ENCODE results near the gene ZBTB14.

The ZBTB14 gene

GRCh38 chr18:5251117-5251516 is 44.4 kb downstream of the ZBTB14 start:
- Histone ChIP-seq H3K9ac (ENCODE audit: low read length) (no peak overlapping the region), H2AFZ (ENCODE audit: low read length) (no peak overlapping the region), H3K9me2 (replicated peaks; ENCODE audit: insufficient read depth, low read length) (no peaks in the 10 kb centered on the region), H3F3A (ENCODE audit: insufficient read depth, low read length) (no peaks in the 10 kb centered on the region), H3K4me3 (ENCODE audit: low read length) (no peak overlapping the region), H4K20me1 (ENCODE audit: insufficient read depth, low read length) (no peaks in the 10 kb centered on the region), H3K27me3 (replicated peaks; ENCODE audit: insufficient read depth, low read length) (no peaks in the 10 kb centered on the region), H3K4me1 (ENCODE audit: low read length) (no peaks in the 10 kb centered on the region), H3K4me2 (ENCODE audit: low read depth, low read length) (no peak overlapping the region), H3K79me2 (ENCODE audit: low read length) (no peaks in the 10 kb centered on the region), H3K27ac (ENCODE audit: low read length) (no peak overlapping the region), H3K9me3 (replicated peaks; ENCODE audit: insufficient read depth, low read length) (no peaks in the 10 kb centered on the region), H3K36me3 (replicated peaks; ENCODE audit: insufficient read depth, low read length) (no peaks in the 10 kb centered on the region)
- TF ChIP-seq EZH2 (optimal IDR thresholded peaks at IDR 0.05; ENCODE audit: low read depth, low read length) = no peak
- TF ChIP-seq, protein P1, sequence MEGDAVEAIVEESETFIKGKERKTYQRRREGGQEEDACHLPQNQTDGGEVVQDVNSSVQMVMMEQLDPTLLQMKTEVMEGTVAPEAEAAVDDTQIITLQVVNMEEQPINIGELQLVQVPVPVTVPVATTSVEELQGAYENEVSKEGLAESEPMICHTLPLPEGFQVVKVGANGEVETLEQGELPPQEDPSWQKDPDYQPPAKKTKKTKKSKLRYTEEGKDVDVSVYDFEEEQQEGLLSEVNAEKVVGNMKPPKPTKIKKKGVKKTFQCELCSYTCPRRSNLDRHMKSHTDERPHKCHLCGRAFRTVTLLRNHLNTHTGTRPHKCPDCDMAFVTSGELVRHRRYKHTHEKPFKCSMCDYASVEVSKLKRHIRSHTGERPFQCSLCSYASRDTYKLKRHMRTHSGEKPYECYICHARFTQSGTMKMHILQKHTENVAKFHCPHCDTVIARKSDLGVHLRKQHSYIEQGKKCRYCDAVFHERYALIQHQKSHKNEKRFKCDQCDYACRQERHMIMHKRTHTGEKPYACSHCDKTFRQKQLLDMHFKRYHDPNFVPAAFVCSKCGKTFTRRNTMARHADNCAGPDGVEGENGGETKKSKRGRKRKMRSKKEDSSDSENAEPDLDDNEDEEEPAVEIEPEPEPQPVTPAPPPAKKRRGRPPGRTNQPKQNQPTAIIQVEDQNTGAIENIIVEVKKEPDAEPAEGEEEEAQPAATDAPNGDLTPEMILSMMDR (IDR thresholded peaks at IDR 0.05; ENCODE audit: low read length) = no peak
- no peak for TF ChIP-seq EZH2phosphoT487 (IDR thresholded peaks at IDR 0.05; ENCODE audit: low read length)
- no peak for DNase-seq

DNA sequence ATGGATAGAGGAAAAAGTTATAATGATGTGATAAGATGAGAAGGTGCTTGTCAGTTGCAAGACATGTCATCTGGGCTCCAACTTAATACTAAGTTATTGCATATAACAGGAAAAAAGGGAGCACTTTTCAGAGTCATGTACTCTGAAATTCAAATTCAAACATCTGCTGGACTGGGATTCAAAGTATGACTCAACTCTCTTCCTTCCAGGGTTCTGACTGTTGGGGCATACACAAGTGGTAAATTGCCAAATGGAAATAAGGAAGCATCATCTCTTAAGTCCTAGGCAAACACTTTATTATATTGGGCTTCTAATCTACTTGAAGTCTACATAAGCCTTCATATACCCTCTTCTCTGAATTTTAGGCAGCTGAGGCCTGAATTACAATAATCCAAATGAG is 44.9 kb downstream of the ZBTB14 start:
- Histone ChIP-seq H4K20me1 (ENCODE audit: insufficient read depth, low read length) (no peaks in the 10 kb centered on the region), H3K27ac (ENCODE audit: low read length) (no peak overlapping the region), H3K4me3 (ENCODE audit: low read length) (no peak overlapping the region), H3K9ac (ENCODE audit: low read length) (no peak overlapping the region), H2AFZ (ENCODE audit: low read length) (no peak overlapping the region), H3K27me3 (replicated peaks; ENCODE audit: insufficient read depth, low read length) (no peaks in the 10 kb centered on the region), H3K9me2 (replicated peaks; ENCODE audit: insufficient read depth, low read length) (no peaks in the 10 kb centered on the region), H3K79me2 (ENCODE audit: low read length) (no peaks in the 10 kb centered on the region), H3F3A (ENCODE audit: insufficient read depth, low read length) (no peaks in the 10 kb centered on the region), H3K4me2 (ENCODE audit: low read depth, low read length) (no peak overlapping the region), H3K4me1 (ENCODE audit: low read length) (no peaks in the 10 kb centered on the region), H3K36me3 (replicated peaks; ENCODE audit: insufficient read depth, low read length) (no peaks in the 10 kb centered on the region), H3K9me3 (replicated peaks; ENCODE audit: insufficient read depth, low read length) (no peaks in the 10 kb centered on the region)
- DNase-seq = no peak
- TF ChIP-seq, protein P1 (IDR thresholded peaks at IDR 0.05; ENCODE audit: low read length) = no peak
- no peak for TF ChIP-seq EZH2phosphoT487 (IDR thresholded peaks at IDR 0.05; ENCODE audit: low read length)
- TF ChIP-seq EZH2 (optimal IDR thresholded peaks at IDR 0.05; ENCODE audit: low read depth, low read length) = no peak

- Histone ChIP-seq H3K4me3 (ENCODE audit: low read length) (no peak overlapping the region), H4K20me1 (ENCODE audit: insufficient read depth, low read length) (no peaks in the 10 kb centered on the region), H3K4me2 (ENCODE audit: low read depth, low read length) (no peak overlapping the region), H3F3A (ENCODE audit: insufficient read depth, low read length) (no peaks in the 10 kb centered on the region), H2AFZ (ENCODE audit: low read length) (no peak overlapping the region), H3K27ac (ENCODE audit: low read length) (no peak overlapping the region), H3K27me3 (replicated peaks; ENCODE audit: insufficient read depth, low read length) (no peaks in the 10 kb centered on the region), H3K4me1 (ENCODE audit: low read length) (no peaks in the 10 kb centered on the region), H3K79me2 (ENCODE audit: low read length) (no peaks in the 10 kb centered on the region), H3K9me3 (replicated peaks; ENCODE audit: insufficient read depth, low read length) (no peaks in the 10 kb centered on the region), H3K9ac (ENCODE audit: low read length) (no peak overlapping the region), H3K36me3 (replicated peaks; ENCODE audit: insufficient read depth, low read length) (no peaks in the 10 kb centered on the region), H3K9me2 (replicated peaks; ENCODE audit: insufficient read depth, low read length) (no peaks in the 10 kb centered on the region)
- TF ChIP-seq, protein P1 (IDR thresholded peaks at IDR 0.05; ENCODE audit: low read length) = no peak
- TF ChIP-seq EZH2 (optimal IDR thresholded peaks at IDR 0.05; ENCODE audit: low read depth, low read length) (no peak), EZH2phosphoT487 (IDR thresholded peaks at IDR 0.05; ENCODE audit: low read length) (no peak)
- no peak for DNase-seq
Observed at GRCh38 chr18:5244941-5245340, 50.6 kb downstream of the ZBTB14 start.

Data from MM.1S (cell line).